C4-2B (cell line): ENCODE measurements around the gene PDPN.

Experiments
- H3K27ac ChIP-seq: fragments of 450-650 bp; 2 replicates; pipeline ENCODE4 v1.5.1; 2017
- ZFX ChIP-seq: fragments of 450-650 bp; IDR thresholded peaks from 2 replicates; pipeline ENCODE4 v1.6.1; 2017
- TF ChIP-seq, protein P1 (sequence below): fragments of 450-650 bp; conservative IDR thresholded peaks from 2 replicates; pipeline ENCODE4 v1.5.1; 2017; ENCODE audit warnings: mild to moderate bottlenecking

PDPN gene, protein sequence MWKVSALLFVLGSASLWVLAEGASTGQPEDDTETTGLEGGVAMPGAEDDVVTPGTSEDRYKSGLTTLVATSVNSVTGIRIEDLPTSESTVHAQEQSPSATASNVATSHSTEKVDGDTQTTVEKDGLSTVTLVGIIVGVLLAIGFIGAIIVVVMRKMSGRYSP

DNA sequence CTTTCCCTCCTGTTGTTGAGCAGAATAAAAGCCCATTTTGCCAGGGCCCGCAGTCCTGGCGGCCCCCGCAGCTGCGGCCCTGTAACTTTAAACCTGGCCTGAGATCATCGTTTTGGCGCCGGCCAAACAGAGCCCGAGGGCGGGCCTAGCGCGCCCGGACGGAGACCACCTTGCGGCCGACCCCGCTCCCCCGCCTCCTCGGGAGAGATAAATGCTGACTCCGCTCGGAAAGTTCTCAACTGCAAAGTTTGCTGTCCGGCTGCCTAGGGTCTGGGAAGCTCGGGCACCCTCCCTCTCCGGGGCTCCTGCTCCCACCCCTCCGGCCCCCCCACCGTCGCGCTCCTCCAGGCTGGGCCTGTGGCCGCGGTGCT, at the start of gene PDPN:
TSS of gene PDPN (plus strand) at position 238 of the 371 bp plus-strand sequence. CDS start 202 bp downstream, outside the sequence.
- no peak within 1 kb of the TSS for H3K27ac ChIP-seq
- TF ChIP-seq, protein P1, sequence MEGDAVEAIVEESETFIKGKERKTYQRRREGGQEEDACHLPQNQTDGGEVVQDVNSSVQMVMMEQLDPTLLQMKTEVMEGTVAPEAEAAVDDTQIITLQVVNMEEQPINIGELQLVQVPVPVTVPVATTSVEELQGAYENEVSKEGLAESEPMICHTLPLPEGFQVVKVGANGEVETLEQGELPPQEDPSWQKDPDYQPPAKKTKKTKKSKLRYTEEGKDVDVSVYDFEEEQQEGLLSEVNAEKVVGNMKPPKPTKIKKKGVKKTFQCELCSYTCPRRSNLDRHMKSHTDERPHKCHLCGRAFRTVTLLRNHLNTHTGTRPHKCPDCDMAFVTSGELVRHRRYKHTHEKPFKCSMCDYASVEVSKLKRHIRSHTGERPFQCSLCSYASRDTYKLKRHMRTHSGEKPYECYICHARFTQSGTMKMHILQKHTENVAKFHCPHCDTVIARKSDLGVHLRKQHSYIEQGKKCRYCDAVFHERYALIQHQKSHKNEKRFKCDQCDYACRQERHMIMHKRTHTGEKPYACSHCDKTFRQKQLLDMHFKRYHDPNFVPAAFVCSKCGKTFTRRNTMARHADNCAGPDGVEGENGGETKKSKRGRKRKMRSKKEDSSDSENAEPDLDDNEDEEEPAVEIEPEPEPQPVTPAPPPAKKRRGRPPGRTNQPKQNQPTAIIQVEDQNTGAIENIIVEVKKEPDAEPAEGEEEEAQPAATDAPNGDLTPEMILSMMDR, result no peak
- no peak for TF ChIP-seq ZFX

DNA sequence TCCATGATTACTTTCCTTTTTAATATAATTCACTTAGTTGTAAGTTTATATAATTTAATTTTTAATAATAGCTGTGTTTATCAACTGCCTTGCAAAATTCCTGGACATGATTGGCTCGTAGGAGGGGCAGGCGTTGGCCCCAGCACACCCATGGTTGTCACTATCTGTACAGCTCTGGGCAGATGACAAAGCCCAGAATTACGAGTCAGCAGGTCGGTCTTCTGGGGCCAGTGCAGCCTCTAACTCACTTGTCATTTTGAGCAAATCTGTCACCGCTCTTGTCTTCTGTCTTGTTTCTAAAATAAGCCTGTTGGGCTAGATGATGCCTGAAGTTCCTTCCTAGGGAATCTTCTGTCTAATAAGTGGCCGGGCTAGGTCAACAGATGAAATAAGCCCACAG, 48.4 kb upstream of the PDPN start:
- no peak for TF ChIP-seq ZFX
- TF ChIP-seq, protein P1, result no peak

DNA sequence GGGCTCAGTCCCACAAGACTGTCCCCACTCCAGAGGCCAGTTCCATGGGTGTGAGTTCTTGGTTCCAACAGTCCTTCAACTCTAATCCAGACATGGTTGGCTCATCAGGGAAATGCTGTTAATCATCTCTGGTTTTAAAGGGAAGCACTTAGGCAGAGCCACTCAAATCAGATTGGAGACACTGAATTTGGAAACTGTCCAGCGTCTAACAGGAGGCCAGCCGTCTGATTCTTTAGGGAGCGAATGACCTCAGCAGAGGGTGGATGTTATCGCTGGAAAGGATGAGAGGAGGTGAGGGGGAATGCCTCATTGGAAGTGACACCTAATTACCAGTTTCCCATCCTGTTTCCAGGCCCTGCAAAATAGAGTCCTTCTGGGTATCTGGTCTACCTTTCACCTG, 47.1 kb upstream of the PDPN start:
- TF ChIP-seq, protein P1, result no peak
- TF ChIP-seq ZFX, result no peak
- no peak overlapping the region for H3K27ac ChIP-seq

More for the DNA sequence above, 48.4 kb upstream of the PDPN start:
- H3K27ac ChIP-seq, result no peak overlapping the region

DNA sequence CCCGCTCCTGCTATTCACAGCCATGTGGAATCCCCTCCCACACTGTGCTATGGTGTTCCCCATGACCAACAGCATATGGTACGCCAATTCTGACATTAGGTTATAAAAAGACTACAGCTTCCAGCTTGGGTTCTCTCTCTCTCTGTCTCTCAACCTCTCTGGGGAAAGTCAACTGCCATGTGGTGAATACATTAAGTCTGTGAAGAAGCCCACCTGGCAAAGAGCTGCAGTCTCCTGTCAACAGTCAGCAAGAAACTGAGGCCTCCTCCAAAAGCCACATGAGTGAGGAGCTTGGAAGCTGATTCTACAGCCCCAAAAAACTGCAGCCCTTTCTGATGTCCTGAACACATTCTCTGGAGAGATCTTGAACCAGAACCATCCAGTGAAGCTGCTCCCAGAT, 44.8 kb upstream of the PDPN start:
- no peak overlapping the region for H3K27ac ChIP-seq
- no peak for TF ChIP-seq ZFX

DNA sequence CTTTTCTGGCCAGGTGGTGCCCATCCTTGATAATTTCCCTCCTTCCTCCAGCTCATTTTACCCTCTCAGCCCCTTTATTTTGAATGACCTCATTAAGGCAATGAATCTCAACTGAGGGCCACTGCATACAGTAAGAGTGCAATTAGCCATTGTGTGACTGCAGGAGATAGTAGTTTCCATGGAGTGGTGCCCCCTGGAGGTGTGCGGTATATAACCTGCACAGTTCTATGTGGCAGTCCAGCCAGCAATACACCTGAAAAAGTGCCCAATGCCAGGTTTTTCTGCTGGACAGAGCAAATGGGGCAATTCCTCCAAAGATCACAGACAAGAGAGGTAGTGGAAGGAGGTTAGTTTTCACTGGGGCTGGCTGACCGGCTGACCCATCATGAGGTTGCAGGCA, 43.9 kb upstream of the PDPN start:
- TF ChIP-seq, protein P1, result peak; percentile 29
- TF ChIP-seq ZFX, result no peak

DNA sequence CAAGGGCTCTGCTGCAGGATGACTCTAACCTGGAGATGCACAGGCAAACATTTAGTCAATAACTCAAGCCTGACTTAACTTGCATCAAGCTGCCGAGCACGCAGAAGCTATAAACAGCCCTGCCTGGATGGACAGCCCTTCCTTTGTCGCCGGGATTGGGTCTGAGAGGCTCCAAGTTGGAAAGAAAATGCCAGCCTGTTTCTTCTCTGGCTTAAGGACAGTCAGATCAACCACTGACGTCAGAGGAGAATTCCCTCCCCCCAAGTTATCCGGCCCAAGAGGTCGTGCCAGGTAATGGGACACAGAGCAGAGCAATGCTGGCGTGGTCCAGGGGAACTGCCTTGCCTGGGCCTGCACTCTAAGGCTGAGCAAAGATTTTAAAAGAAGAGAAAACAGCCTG, 42.8 kb upstream of the PDPN start:
- TF ChIP-seq, protein P1, result no peak
- no peak for TF ChIP-seq ZFX
- H3K27ac ChIP-seq, result no peak overlapping the region

More for the DNA sequence above, 43.9 kb upstream of the PDPN start:
- H3K27ac ChIP-seq, result no peak overlapping the region

DNA sequence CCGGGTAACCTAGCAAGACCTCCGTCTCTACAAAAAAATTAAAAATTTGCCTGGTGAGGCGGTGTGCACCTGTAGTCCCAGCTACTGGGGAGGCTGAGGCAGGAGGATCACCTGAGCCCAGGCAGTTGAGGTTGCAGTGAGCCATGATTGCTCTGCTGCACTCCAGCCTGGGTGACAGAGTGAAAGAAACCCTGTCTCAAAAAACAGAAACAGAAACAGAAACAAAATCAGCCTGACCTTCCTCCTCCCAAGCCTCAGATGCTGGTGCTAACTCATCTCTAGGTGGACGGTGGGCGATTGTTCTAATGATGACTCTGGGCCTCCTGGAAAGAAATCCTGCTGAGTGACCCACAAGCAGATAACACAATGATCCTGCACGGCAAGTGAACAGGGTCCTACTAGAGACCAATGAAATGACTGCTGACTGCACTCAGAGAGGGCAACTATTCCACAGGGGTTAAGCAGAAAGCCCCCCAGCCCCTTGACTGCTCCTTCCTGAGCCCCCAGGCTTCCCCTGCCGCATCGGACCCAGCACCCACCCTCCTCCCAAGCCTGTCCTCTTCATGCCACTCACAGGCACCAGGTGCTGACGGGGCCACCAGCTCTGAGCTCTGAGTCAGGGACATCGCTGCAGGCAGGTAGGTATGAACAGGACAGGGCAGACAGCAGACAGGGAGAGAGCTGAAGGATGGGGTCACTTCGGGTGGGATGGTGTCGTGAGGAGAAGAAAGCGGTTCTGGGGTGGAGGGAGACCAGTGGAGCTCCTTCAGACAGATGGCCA, 42.0 kb upstream of the PDPN start:
- no peak overlapping the region for H3K27ac ChIP-seq
- TF ChIP-seq, protein P1, result no peak
- TF ChIP-seq ZFX, result no peak
